OCI-LY3 (cell line): ENCODE results near the gene ZBTB22.

Experiments used
- EZH2phosphoT487 ChIP-seq: fragments of 200-600 bp; shearing (Covaris generic); IDR thresholded peaks from 2 replicates; pipeline ENCODE4 v1.6.1; 2018; ENCODE audit warnings: antibody characterized with exemption, mixed run types, low read depth
- TF ChIP-seq, protein P1 (sequence below): fragments of 200-600, 300-600 bp; sonication (generic); IDR thresholded peaks from 2 replicates; pipeline ENCODE4 v1.5.1; 2014; ENCODE audit warnings: antibody characterized with exemption, low read length, low read depth

- no peak for TF ChIP-seq EZH2phosphoT487
- TF ChIP-seq, protein P1, sequence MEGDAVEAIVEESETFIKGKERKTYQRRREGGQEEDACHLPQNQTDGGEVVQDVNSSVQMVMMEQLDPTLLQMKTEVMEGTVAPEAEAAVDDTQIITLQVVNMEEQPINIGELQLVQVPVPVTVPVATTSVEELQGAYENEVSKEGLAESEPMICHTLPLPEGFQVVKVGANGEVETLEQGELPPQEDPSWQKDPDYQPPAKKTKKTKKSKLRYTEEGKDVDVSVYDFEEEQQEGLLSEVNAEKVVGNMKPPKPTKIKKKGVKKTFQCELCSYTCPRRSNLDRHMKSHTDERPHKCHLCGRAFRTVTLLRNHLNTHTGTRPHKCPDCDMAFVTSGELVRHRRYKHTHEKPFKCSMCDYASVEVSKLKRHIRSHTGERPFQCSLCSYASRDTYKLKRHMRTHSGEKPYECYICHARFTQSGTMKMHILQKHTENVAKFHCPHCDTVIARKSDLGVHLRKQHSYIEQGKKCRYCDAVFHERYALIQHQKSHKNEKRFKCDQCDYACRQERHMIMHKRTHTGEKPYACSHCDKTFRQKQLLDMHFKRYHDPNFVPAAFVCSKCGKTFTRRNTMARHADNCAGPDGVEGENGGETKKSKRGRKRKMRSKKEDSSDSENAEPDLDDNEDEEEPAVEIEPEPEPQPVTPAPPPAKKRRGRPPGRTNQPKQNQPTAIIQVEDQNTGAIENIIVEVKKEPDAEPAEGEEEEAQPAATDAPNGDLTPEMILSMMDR = no peak
Observed at GRCh38 chr6:33304216-33304615, 13.3 kb downstream of the ZBTB22 start.
